Measurements from ENCODE around the gene MACROD2.

Gene MACROD2

DNA sequence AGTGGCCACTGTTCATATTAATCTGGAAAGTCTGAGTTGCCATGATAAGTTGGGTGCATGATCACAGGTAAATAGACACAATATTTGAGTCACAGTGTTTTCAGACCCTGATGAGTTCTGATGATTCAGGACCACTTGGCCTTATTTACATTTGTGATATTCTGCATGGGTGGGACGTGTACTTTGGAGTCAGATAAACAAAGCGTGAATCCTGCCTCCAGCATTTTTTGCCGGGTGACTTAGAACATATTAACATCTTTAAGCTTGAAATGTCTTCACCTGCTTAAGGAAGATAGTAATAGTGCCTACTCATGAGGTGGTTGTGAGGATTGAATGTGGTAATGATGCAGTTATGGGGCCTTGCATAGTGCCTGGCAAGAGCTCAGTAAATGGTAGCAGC is 1582.8 kb downstream of the MACROD2 start:
- FAIRE-seq = no peak

GRCh38 chr20:15579688-15580087 is 1584.4 kb downstream of the MACROD2 start:
- FAIRE-seq = no peak

- FAIRE-seq = no peak
Measured at GRCh38 chr20:15582146-15582760, 1586.9 kb downstream of the MACROD2 start.

DNA sequence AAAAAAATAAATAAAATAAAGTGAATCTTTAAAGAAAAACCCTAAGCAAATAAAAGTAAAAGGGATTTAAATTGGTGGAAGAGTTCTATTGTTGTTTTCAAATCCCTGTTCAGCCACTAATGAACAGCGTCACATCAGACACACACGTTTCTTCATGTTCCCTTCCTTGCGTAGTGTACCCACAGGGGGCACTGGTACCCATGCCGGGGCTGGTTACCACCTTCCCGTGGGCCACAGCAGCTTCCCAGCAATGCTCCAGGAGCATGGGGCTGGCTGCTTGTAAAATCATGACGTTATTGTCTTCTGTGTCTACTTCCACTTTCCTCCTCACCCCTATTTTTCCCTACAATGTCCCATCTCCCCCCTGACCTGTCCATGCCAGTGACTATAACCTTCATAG is 1589.2 kb downstream of the MACROD2 start:
- FAIRE-seq = no peak

DNA sequence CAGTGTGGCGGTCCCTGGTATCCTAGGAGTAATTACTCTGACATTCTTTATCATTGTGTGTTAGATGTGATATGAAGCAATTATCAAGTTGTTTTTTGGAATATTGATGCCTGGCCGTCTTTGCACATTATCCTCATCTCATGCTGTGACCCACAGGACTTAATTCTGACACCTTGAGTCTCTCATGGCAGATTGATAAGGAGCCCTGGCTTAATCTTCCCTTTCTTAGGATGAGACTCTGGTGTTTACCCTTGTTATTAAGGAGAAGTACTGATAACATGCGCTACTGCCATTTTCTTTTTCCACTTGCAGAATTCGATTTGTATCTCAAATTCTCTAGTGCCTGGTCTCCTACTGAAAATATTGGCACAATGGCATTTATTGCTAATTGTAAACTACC is 1597.8 kb downstream of the MACROD2 start:
- FAIRE-seq = no peak

GRCh38 chr20:15594158-15594695 is 1598.9 kb downstream of the MACROD2 start:
- no peak for FAIRE-seq

DNA sequence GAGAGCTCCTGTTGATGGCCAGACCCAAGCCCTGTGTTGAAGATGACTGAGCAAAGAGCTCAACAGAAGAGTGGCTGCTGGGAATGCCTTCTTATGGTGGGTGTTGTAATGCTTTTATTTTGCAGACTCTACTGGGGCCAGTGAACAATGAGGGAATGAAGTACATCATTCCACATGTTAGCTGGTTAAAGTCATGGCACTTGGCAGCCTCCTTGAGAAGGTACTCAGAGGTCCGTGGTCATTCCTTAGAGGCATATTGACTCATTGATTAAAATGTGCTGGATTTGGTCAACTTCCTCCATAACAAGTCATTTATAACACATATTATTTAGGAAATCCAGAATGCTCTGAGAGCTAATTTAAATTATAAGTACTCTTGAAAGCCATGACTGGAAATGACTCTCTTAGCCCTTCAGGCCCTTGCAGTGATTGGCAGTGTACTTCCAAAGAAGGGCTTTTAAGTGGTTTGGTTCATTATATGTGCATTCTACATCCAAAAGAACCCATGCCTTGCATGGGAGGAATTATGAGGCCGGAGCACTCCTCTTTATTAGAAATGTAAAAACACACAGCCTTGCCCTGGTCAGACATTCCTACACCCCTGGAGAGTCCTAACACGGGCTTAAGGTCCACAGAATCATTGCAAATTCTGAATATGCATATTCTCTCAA is 1601.0 kb downstream of the MACROD2 start:
- FAIRE-seq = no peak

GRCh38 chr20:15597306-15597705 is 1602.0 kb downstream of the MACROD2 start:
- no peak for FAIRE-seq

- no peak for FAIRE-seq
Measured at GRCh38 chr20:15599961-15600360, 1604.6 kb downstream of the MACROD2 start.

- no peak for FAIRE-seq
Measured at GRCh38 chr20:15600565-15600964, 1605.2 kb downstream of the MACROD2 start.

DNA sequence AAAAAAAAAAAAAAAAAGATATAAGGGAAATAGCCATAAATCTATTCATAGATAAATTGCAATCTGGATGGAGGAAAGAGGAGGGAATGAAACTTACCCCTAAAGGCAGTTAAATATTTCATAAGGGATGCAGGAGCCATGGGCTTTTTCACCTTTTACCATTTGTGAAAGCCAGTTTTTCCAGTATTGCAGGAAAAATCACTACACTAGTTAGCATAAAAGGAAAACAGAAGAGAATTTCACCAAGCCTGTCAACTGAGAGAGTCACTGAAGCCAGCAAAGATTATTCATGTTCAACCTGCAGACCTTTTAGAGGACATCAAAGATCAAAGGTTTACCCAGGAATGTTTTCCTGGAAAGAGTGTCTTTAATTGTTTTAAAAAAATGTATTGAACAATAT is 1608.2 kb downstream of the MACROD2 start:
- FAIRE-seq = no peak

GRCh38 chr20:15603978-15604805 is 1608.9 kb downstream of the MACROD2 start:
- FAIRE-seq = no peak

GRCh38 chr20:15609921-15610320 is 1614.6 kb downstream of the MACROD2 start:
- no peak for FAIRE-seq

DNA sequence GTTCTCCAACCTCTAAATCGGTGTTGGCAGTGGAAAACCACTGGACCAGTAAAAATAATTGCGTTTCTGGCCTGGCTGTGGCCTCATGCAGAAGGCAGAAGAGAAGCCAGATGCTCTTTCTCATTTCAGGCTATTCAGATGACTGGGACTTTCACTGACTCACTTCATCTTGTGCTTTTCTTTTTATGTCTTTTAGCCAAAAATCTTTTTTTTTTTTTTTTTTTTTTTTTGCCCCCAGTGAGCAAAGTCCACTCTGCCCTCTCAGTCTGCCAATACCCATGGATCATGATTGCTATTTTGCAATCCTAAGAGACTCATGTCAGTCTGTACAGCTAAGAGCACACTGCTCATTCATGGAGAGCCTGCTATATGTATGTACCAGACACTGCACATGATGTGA is 1615.5 kb downstream of the MACROD2 start:
- no peak for FAIRE-seq

DNA sequence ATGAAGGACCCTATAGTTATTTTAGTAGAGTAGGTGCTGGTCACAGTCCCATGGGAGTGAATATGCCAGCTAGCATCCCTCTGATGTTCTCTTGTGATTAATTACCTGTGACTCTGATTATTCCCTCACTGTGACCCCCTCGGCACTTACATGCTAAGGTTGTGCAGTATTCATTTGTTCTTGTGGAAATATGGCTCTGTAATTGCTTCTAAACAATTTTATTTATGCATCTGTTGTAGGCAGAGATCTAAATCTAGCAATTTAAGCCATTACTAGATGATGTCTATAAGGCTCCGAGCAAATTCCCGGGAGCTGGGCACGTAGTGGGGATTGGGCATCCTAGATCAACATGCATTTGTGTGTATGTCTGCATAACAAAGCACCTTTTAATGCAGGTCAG is 1616.2 kb downstream of the MACROD2 start:
- no peak for FAIRE-seq

- FAIRE-seq = no peak
Measured at GRCh38 chr20:15612198-15612597, 1616.9 kb downstream of the MACROD2 start.

- FAIRE-seq = no peak
Measured at GRCh38 chr20:15612769-15613168, 1617.5 kb downstream of the MACROD2 start.

DNA sequence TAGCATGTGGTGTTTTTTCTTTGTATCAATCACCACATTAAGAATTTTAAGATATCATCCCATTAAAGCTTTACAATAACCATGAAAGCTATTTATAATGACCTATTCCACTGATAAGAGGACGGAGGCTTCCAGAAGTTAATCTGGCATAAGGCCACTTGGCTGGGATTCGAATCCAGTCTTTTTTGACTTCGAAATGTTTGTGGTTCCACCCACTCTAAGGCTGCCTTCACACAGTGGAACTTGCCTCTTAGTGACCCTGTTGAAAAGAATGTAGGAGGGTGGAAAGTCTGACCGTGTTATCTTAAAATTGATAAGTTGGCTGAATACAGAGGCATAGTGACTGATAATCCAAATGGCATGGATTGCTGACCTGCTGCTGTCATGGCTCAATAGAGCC is 1618.2 kb downstream of the MACROD2 start:
- no peak for FAIRE-seq

GRCh38 chr20:15616626-15617025 is 1621.3 kb downstream of the MACROD2 start:
- no peak for FAIRE-seq

DNA sequence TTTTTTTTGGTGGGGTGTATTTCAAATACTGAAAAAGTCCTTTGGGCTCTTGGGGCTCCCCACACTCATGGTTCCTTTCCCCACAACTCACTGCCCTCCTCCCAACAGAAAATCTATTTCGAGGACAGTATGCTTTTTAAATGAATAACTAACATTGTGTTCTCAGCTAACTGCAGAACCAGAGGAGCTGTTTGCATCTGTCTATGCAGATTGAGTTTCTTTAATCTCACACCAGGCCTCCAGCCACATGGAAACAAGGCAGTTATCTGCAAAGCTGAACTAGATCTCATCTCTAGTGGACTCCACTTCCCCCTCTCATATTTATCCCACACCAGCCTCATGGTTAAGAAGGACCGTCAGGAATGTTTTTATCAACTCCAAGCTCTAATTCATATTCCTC is 1622.8 kb downstream of the MACROD2 start:
- FAIRE-seq = no peak

GRCh38 chr20:15618912-15619311 is 1623.6 kb downstream of the MACROD2 start:
- no peak for FAIRE-seq

DNA sequence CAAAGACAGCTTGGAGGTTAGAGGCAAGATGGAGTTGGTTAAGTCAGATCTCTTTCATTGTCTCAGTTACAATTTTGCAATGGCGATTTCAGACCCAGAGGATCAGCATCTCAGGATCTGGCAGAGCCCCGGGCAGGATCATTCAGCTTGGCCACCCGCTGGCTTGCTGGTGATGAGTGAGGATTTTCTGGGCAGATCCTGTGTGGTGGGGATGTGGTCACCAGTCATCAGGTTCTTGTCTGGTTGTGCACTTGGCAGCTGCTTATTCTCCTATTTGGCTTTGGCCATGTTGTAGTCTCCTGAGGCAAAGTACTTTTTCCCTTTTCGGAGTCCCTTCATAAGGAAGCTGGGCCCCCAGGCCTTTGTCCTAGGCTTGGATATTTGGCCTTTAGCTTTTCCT is 1624.0 kb downstream of the MACROD2 start:
- no peak for FAIRE-seq

DNA sequence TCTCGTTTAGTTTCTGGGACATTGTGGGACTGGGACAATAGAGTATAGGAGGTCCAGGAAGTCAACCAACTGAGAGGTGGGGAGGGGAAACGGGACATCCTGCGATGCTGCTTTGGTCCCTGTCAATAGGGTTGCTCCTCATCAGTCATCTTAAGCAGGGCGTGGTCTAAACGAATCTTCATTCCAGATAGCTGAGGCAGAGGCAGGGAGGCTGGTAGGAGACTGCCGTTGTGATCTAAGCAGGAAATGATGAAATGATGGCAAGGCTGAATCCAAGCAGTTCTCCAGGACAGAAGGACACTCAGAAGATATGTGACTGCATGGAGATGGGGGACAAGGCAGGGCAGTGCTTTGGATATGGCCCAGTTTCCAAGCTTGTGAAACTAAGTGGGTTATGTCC is 1624.5 kb downstream of the MACROD2 start:
- FAIRE-seq = no peak

DNA sequence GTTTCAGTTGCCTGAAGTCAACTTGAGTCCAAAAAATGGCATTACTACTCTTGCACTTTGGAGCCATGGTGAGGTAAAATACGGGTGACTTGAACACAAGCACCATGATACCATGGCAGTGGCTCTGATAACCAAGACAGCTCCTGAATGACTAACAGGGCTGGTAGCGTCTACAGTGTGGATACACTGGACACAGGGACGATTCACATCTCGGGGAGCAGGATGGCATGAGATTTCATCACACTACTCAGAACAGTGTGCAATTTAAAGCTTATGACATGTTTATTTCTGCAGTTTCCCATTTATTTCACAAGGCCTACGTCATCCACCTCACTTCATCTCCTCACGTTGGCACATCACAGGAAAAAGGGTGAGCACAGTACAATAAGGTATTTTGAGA is 1627.1 kb downstream of the MACROD2 start:
- no peak for FAIRE-seq

Data from G401.6 (cell line).